LNCAP (cell line): ENCODE measurements around the gene ZBTB5.

Source experiments
- TF ChIP-seq, protein P1 (sequence below): fragments of 450-650 bp; IDR thresholded peaks from 2 replicates; pipeline ENCODE4 v1.5.1; 2017; ENCODE audit warnings: mild to moderate bottlenecking

Gene ZBTB5

DNA sequence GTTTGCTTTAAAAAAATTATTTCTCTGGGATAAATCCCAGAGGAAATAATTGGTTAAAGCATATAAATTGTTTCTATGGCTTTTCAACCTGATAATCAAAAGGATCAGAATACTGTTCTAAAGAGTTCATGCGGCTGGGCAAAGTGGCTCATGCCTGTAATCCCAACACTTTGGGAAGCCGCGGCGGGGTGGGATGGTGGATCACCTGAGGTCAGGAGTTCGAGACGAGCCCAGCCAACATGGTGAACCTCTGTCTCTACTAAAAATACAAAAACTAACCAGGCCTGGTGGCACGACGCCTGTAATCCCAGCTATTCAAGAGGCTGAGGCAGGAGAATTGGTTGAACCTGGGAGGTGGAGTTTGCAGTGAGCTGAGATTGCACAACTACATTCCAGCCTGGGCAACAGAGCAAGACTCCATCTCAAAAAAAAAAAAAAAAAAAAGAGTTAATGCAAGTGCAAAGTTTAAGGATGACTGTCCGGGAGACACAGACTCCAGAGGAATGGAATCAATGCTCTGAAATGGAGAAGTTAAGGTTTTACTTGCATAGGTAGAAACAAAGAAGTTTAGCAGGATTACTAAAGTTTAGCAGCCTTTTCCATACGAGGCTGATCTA, 59.4 kb downstream of the ZBTB5 start:
- TF ChIP-seq, protein P1, sequence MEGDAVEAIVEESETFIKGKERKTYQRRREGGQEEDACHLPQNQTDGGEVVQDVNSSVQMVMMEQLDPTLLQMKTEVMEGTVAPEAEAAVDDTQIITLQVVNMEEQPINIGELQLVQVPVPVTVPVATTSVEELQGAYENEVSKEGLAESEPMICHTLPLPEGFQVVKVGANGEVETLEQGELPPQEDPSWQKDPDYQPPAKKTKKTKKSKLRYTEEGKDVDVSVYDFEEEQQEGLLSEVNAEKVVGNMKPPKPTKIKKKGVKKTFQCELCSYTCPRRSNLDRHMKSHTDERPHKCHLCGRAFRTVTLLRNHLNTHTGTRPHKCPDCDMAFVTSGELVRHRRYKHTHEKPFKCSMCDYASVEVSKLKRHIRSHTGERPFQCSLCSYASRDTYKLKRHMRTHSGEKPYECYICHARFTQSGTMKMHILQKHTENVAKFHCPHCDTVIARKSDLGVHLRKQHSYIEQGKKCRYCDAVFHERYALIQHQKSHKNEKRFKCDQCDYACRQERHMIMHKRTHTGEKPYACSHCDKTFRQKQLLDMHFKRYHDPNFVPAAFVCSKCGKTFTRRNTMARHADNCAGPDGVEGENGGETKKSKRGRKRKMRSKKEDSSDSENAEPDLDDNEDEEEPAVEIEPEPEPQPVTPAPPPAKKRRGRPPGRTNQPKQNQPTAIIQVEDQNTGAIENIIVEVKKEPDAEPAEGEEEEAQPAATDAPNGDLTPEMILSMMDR = no peak

DNA sequence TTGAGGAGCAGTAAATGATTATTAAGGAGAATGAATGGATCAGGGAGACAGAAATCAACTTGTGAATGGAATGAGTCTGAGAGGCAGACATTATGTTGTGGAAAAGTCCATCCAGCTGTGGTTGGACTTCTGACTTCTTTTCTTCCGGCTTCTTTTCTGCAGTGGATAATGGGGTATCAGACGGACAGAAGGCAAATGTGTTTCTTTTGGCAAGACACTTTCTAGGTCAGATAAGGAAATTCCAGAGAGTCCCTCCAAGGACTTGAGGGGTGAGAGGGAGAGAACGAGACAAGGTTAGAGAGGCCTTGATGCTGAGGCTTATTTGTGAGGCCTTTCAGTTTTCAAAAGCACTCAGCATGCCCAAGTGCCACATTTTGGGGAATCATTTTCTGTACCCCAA, 59.9 kb downstream of the ZBTB5 start:
- TF ChIP-seq, protein P1 = no peak

DNA sequence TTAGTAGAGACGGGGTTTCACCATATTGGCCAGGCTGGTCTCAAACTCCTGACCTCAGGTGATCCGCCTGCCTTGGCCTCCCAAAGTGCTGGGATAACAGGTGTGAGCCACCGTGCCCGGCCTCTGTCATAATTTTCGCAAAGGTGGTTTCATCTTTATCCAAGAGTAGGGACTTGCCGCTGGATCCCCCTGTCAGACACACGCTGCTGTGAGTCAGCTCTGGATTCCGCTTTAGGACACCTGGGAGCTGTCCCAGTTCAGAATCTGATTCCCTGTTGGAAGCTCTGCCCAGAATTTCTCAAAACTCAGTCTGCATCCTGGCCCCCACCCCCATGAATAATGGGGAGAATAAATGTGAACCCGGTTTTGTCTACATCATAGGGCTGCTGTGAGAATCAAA, 60.7 kb downstream of the ZBTB5 start:
- TF ChIP-seq, protein P1 = no peak

DNA sequence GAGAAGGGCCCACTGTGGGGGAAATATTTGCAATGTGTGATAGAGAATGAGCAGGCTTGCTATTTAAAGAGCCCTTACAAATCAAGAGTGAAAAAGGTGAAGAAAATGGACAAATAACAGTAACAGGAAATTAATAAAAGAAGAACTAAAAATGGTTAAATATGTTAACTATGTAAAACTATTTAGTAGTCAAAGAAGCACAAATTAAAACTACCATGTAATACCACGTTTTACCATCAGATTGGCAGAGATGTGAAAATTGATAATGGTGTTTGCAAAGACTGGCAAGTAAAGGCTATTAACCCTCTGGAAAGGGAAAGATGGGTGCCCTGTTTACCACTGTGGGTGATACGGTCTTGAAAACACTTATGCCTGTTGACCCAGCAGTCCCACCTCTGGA, 65.9 kb downstream of the ZBTB5 start:
- TF ChIP-seq, protein P1 = no peak

DNA sequence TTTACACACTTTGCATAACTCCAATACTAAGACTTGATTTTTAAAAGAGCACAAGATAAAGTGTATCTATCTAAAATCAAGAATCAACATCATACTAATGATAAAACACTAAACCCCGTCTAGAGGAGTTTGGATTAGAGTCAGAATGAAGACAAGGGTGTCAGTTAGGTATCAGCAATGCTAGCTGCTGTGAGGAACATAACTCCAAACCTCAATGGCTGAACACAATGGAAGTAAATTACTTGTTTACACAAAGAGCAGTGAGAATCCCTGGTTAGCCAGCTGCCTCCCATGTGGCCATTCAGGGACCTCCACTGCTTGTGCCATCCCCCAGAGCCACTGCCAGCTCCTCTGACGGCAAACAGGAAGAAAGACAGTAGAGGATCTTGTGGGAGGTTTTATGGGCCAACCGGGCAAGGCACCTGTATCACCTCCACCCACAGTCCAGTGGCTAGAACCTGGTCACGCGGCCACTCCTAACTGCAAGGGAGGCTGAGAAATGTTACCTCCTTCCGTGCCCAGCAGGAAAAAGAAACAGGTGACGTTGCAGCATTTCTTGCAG, 66.7 kb downstream of the ZBTB5 start:
- TF ChIP-seq, protein P1 = no peak

DNA sequence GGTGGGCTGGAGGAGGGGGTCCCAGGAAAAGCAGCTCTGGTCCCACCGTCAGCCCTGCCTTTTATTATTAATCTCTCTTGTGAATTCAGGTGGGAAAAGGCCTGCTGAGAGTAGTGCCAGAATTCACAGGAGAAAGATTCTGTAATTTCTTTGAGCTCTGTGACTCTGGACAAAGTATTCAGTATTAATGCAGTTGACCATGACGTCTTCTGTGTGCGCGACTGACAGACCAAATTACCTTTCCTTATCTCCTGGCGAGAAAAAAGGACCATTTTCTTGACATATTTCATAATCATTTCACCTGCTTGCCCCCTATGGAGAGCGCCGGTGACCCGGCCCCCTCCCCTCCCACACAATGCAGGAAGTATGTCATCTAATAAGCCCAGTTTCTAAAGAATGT, 69.6 kb downstream of the ZBTB5 start:
- TF ChIP-seq, protein P1 = no peak

DNA sequence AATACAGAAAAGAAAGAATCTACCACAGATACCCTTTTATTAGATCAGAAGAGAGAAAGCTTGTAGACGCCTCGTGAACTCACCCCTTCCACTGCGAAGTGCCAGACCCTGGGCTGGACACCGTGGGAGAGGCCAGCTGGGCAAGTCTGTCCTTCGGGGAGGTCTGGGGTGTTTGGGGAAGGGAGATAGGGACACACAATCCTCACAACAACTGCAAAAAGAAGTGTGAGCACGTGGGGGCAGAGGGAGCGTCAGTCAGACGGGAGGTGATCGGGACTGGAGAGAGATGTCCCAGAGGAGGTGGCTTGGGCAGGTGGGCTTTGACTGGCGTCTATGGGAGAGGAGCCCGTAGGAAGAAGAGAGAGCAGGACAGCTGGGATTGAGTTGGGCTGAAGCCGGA, 70.0 kb downstream of the ZBTB5 start:
- TF ChIP-seq, protein P1 = no peak

DNA sequence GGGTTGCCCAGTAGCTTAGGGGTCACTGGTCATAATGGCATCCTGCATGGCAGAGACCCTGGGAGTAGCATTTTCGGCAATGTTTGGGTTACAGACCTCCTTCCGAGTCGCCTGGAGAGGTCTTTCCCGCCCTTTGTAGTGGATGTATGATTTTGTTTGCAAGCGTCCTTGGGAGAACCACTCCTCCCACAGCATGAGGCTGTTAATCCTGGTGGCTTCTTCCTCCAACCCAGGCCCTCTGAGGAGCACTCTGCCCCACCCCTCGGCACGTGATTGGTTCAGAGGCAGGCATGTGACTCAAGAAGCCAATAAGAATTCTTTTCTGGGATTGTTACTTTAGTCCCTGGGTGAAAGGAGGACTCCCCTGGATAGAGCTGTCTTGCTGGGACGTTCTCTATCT, 73.0 kb downstream of the ZBTB5 start:
- TF ChIP-seq, protein P1 = no peak
